Endothelial cell of umbilical vein (primary cell): Measurements from ENCODE around the gene ZDHHC11. TPM values are rescaled to one million over a fixed set of nuclear protein-coding genes. Genes with fewer than 3 reads are reported as not detected.

ENCODE experiments used
- BruUV-seq: library from RNA; stranded (reverse); fragments of 400-500 nt; replicated peaks from 2 replicates; lab custom pipeline; 2021; lab: Mats Ljungman, UMichigan
- CTCF ChIA-PET: fragments of 300-600, 350-600 bp; sonication (Branson Sonifier 250); formaldehyde crosslinking; loops from one replicate; lab custom pipeline; 2021; ENCODE audit warnings: antibody characterized with exemption, inconsistent platforms; lab: Charles Lee
- POLR2A ChIA-PET: fragments of 300-600, 350-600 bp; sonication (Branson Sonifier 250); formaldehyde crosslinking; loops from one replicate; lab custom pipeline; 2021; ENCODE audit warnings: antibody characterized with exemption, inconsistent platforms; lab: Charles Lee
- DNase-seq: peaks from one replicate; pipeline ENCODE4 v3.0.0-alpha.2; 2011; ENCODE audit warnings: low read depth, low spot score
- FAIRE-seq: peaks from 2 replicates; lab custom pipeline; 2011; peaks lifted over from hg19 to GRCh38; lab: Jason Lieb, UNC
- H2AFZ ChIP-seq: 2 replicates; pipeline ENCODE4 v1.6.0; 2012; ENCODE audit warnings: low read depth, low read length, control low read depth, inconsistent platforms
- H3K27ac ChIP-seq: 2 replicates; pipeline ENCODE4 v1.5.1; 2011; ENCODE audit warnings: low read depth, mild to moderate bottlenecking, control low read depth, low read length, moderate library complexity; ENCODE audit not compliant: insufficient read depth
- H3K27me3 ChIP-seq, 2 experiments: 2 replicates each; pipeline versions ENCODE4 v1.6.0 to v1.6.1; 2011; ENCODE audit warnings: low read length in 2 of 2, mixed read lengths in 1 of 2; ENCODE audit not compliant: control insufficient read depth in 2 of 2, insufficient read depth in 2 of 2
- H3K36me3 ChIP-seq, 2 experiments: 2 replicates in 1 of 2; 3 replicates in 1 of 2; pipeline ENCODE4 v1.5.1; 2011; ENCODE audit warnings: low read length in 2 of 2, mild to moderate bottlenecking in 1 of 2, moderate library complexity in 1 of 2; ENCODE audit not compliant: control insufficient read depth in 2 of 2, insufficient read depth in 2 of 2; ENCODE audit errors: extremely low read depth in 1 of 2
- H3K4me1 ChIP-seq: 3 replicates; pipeline ENCODE4 v1.5.1; 2011; ENCODE audit warnings: mild to moderate bottlenecking, low read length; ENCODE audit not compliant: control insufficient read depth, insufficient read depth; ENCODE audit errors: extremely low read depth
- H3K4me2 ChIP-seq: 2 replicates; pipeline ENCODE4 v1.6.1; 2011; ENCODE audit warnings: low read length, control low read depth, mixed read lengths; ENCODE audit not compliant: insufficient read depth
- H3K4me3 ChIP-seq, 3 experiments: fragments of 200-600 bp in 1 of 3; sonication (generic), shearing (Covaris generic) in 1 of 3; replicated peaks in 1 of 3; 2 replicates each; pipeline ENCODE4 v1.5.1; 2011 to 2016; ENCODE audit warnings: control low read depth in 3 of 3, low read length in 3 of 3, mild to moderate bottlenecking in 2 of 3, inconsistent platforms in 1 of 3, low read depth in 1 of 3, moderate library complexity in 1 of 3; ENCODE audit not compliant: insufficient read depth in 1 of 3
- H3K79me2 ChIP-seq: 2 replicates; pipeline ENCODE4 v1.6.0; 2012; ENCODE audit warnings: low read length, inconsistent platforms; ENCODE audit not compliant: control insufficient read depth, insufficient read depth
- H3K9ac ChIP-seq: replicated peaks from 2 replicates; pipeline ENCODE3; 2011; ENCODE audit warnings: low read length, control low read depth; ENCODE audit not compliant: insufficient read depth; ENCODE audit errors: extremely low read depth
- H3K9me1 ChIP-seq: replicated peaks from 3 replicates; pipeline ENCODE4 v1.6.0; 2011; ENCODE audit warnings: mild to moderate bottlenecking, low read length; ENCODE audit not compliant: control insufficient read depth, insufficient read depth; ENCODE audit errors: extremely low read depth
- H3K9me3 ChIP-seq: replicated peaks from 2 replicates; pipeline ENCODE4 v1.5.1; 2012; ENCODE audit warnings: low read length, inconsistent platforms; ENCODE audit not compliant: control insufficient read depth, insufficient read depth
- H4K20me1 ChIP-seq: replicated peaks from 2 replicates; pipeline ENCODE3; 2011; ENCODE audit warnings: mild to moderate bottlenecking, low read length; ENCODE audit not compliant: control insufficient read depth, insufficient read depth; ENCODE audit errors: extremely low read depth
- CTCF ChIP-seq, 2 donors: IDR thresholded peaks; 1 replicate in 1 of 2; 2 replicates in 1 of 2; pipeline ENCODE4 v1.5.1; 2011; ENCODE audit warnings: low read length in 2 of 2, mild to moderate bottlenecking in 2 of 2, moderate library complexity in 2 of 2, control low read depth in 1 of 2, inconsistent platforms in 1 of 2, low read depth in 1 of 2; ENCODE audit not compliant: insufficient read depth in 1 of 2; ENCODE audit errors: extremely low read depth in 1 of 2
- EZH2 ChIP-seq: IDR thresholded peaks from 2 replicates; pipeline ENCODE4 v1.6.1; 2012; ENCODE audit warnings: borderline replicate concordance, low read depth, mild to moderate bottlenecking, moderate library complexity, low read length, inconsistent platforms; ENCODE audit not compliant: severe bottlenecking
- FOS ChIP-seq: IDR thresholded peaks from 2 replicates; pipeline ENCODE4 v1.6.1; 2011; ENCODE audit warnings: mild to moderate bottlenecking, low read length, moderate library complexity, borderline replicate concordance; ENCODE audit not compliant: insufficient read depth
- GATA2 ChIP-seq: IDR thresholded peaks from 2 replicates; pipeline ENCODE4 v1.7.0; 2011; ENCODE audit warnings: low read depth, mild to moderate bottlenecking, moderate library complexity, mixed read lengths, low read length; ENCODE audit not compliant: insufficient read length, insufficient read depth
- JUN ChIP-seq: IDR thresholded peaks from 2 replicates; pipeline ENCODE4 v1.6.1; 2011; ENCODE audit warnings: borderline replicate concordance, low read depth; ENCODE audit not compliant: insufficient read length, insufficient read depth
- MAX ChIP-seq: IDR thresholded peaks from 2 replicates; pipeline ENCODE4 v1.6.1; 2011; ENCODE audit not compliant: insufficient read depth, insufficient read length
- MYC ChIP-seq: IDR thresholded peaks from one replicate; pipeline ENCODE4 v1.6.1; 2011; ENCODE audit warnings: mild to moderate bottlenecking, low read depth, low read length
- dilution Hi-C: fragments of 300-500 bp; cut with MboI; formaldehyde crosslinking; loops from one replicate; pipeline ENCODE4 v1.15.0; 2019; ENCODE audit warnings: low sequenced_read_pairs; ENCODE audit not compliant: extremely low pct_ligation_motif_present
- intact Hi-C: fragments of 100-400 bp; cut with micrococcal nuclease; formaldehyde crosslinking; loops from one replicate; pipeline ENCODE4 v1.10.0; 2022
- polyA plus RNA-seq, 4 experiments: library from polyadenylated mRNA; depleted of rRNA in 3 of 4; stranded (reverse) in 3 of 4; unstranded in 1 of 4; fragments of >200 nt; gene quantifications; 2 replicates each; pipeline versions ENCODE4 v1.2.1 to v1.2.3, GENCODE V29; 2011 to 2012; ENCODE audit warnings: missing spikeins in 1 of 4
- total RNA-seq: library from RNA; stranded (reverse); gene quantifications from 2 replicates; pipeline ENCODE4 v1.2.3, GENCODE V29; 2021

ZDHHC11 gene
- total and polyA plus RNA-seq, 2 donors (not counting 3 experiments of a cell fraction or from before 2014, with no cell fraction given): 0.35 to 4.4 TPM

- no TSS peak for BruUV-seq
Observed at GRCh38 chr5:864492-865167, 13.8 kb upstream of the ZDHHC11 start.

More at GRCh38 chr5:864492-865167, 13.8 kb upstream of the ZDHHC11 start:
- no peaks in the 10 kb centered on the region for H3K9me1 ChIP-seq
- H4K20me1 ChIP-seq: no peaks in the 10 kb centered on the region
- no peak overlapping the region for H3K9ac ChIP-seq
- H3K27me3 ChIP-seq: no peaks in the 10 kb centered on the region
- peaks cover 2 to 44% of the 10 kb centered on the region in 2 experiments for H3K36me3 ChIP-seq
- no peaks in the 10 kb centered on the region for H3K9me3 ChIP-seq
- H3K79me2 ChIP-seq: no peaks in the 10 kb centered on the region
- DNase-seq: no peak
- CTCF ChIA-PET: no interaction called here
- FAIRE-seq: no peak
- no peak overlapping the region for H3K4me2 ChIP-seq
- H3K4me1 ChIP-seq: no peaks in the 10 kb centered on the region
- intact Hi-C loops: no loop called here
- POLR2A ChIA-PET: no interaction called here
- no peak overlapping the region for H3K27ac ChIP-seq
- dilution Hi-C loops: no loop called here
- no peak overlapping the region for H3K4me3 ChIP-seq
- no peak for TF ChIP-seq CTCF (IDR thresholded peaks at IDR 0.05; ENCODE audit: extremely low read depth in 1 of 2, insufficient read depth in 1 of 2, low read depth in 1 of 2, low read length in 2 of 2)
- no peak for TF ChIP-seq FOS
- TF ChIP-seq JUN: no peak
- TF ChIP-seq MYC: no peak
- TF ChIP-seq MAX: no peak
- no peak for TF ChIP-seq EZH2
- TF ChIP-seq GATA2: no peak
- H2AFZ ChIP-seq: no peak overlapping the region
